ENCODE data around the gene RTN1.

RTN1 gene

DNA sequence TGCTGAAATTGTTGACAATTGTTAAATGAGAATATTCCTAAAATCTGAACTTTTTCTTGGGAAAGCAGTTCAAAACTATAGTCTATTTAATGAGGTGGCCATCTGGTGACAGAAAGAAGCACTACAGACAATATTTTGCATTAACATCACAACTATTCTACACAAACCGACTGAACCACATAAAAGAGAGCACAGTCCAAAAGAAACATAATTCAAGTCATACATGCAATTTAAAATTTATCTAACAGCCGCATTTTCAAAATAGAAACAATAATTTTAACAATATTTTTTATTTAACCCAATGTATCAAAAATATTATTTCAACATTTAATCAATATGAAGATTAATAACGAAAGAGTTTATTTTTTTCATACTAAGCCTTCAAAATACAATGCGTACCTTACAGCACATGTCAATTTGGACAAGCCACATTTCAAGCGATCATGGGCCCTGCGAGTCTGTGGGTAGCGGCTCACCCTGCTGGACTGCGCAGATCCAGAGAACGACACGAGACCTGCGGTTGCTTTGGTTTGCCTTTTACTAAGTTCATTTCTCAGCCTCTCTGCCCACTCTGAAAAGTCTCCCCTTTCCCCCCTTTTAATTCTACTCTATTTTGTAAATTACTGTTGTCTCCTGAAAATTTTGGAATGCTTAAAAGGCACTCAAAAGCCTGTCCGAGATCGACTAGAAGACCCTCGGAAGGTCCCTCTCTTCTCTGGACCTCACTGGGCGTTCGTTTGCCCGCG, 48.4 kb upstream of the RTN1 start:
- Histone ChIP-seq H3K36me3 (ENCODE audit: insufficient read depth, low read length) (no peaks in the 10 kb centered on the region), H4K20me1 (ENCODE audit: insufficient read depth, low read length) (no peaks in the 10 kb centered on the region), H3K4me3 (ENCODE audit: low read depth, low read length, poor library complexity, severe bottlenecking) (peak overlapping the region; percentile 60), H3K27ac (ENCODE audit: low read depth, low read length, poor library complexity, severe bottlenecking) (no peak overlapping the region), H3K9me3 (ENCODE audit: low read length) (no peaks in the 10 kb centered on the region), H3K9ac (ENCODE audit: low read length) (peak overlapping the region; percentile 49; the same call in 1 of the 2 replicates), H3K9me2 (ENCODE audit: low read depth, low read length) (no peaks in the 10 kb centered on the region), H3K79me2 (ENCODE audit: insufficient read depth, low read length) (no peaks in the 10 kb centered on the region), H3K27me3 (ENCODE audit: insufficient read depth, low read length) (no peaks in the 10 kb centered on the region), H2AFZ (ENCODE audit: low read length) (no peak overlapping the region), H3K4me2 (ENCODE audit: low read length) (peak overlapping the region; percentile 57), H3F3A (ENCODE audit: insufficient read depth, low read length) (no peaks in the 10 kb centered on the region), H3K4me1 (ENCODE audit: insufficient read depth, low read length, severe bottlenecking) (no peaks in the 10 kb centered on the region)
- TF ChIP-seq, protein P1, sequence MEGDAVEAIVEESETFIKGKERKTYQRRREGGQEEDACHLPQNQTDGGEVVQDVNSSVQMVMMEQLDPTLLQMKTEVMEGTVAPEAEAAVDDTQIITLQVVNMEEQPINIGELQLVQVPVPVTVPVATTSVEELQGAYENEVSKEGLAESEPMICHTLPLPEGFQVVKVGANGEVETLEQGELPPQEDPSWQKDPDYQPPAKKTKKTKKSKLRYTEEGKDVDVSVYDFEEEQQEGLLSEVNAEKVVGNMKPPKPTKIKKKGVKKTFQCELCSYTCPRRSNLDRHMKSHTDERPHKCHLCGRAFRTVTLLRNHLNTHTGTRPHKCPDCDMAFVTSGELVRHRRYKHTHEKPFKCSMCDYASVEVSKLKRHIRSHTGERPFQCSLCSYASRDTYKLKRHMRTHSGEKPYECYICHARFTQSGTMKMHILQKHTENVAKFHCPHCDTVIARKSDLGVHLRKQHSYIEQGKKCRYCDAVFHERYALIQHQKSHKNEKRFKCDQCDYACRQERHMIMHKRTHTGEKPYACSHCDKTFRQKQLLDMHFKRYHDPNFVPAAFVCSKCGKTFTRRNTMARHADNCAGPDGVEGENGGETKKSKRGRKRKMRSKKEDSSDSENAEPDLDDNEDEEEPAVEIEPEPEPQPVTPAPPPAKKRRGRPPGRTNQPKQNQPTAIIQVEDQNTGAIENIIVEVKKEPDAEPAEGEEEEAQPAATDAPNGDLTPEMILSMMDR (IDR thresholded peaks at IDR 0.05; ENCODE audit: low read length) = no peak; the same call in 1 of the 2 replicates
- no peak for TF ChIP-seq EZH2 (IDR thresholded peaks at IDR 0.05; ENCODE audit: borderline replicate concordance, low read length)

DNA sequence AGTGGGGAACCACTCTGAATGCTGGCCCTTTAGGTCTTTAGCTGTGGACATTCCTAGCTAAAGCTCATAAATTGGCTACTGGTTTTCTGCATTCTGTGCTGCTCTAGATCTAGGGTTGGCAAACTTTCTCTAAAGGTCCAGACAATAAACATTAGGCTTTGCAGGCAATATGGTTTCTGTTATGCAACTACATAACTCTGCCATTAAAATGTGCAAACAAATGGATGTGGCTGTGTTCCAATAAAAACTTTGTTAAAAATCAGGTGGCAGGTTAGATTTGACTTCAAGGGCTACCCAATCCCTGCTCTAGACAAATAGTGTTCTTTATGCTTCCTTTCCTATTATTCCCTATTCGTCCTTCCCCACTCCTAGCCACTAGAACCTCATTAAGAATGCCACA, 42.6 kb upstream of the RTN1 start:
- Histone ChIP-seq H4K20me1 (ENCODE audit: insufficient read depth, low read length) (no peaks in the 10 kb centered on the region), H3K4me3 (ENCODE audit: low read depth, low read length, poor library complexity, severe bottlenecking) (no peak overlapping the region), H3K9me2 (ENCODE audit: low read depth, low read length) (no peaks in the 10 kb centered on the region), H3K27me3 (ENCODE audit: insufficient read depth, low read length) (no peaks in the 10 kb centered on the region), H3K4me2 (ENCODE audit: low read length) (no peak overlapping the region), H3K27ac (ENCODE audit: low read depth, low read length, poor library complexity, severe bottlenecking) (no peak overlapping the region), H3K36me3 (ENCODE audit: insufficient read depth, low read length) (no peaks in the 10 kb centered on the region), H3K79me2 (ENCODE audit: insufficient read depth, low read length) (no peaks in the 10 kb centered on the region), H3K4me1 (ENCODE audit: insufficient read depth, low read length, severe bottlenecking) (no peaks in the 10 kb centered on the region), H2AFZ (ENCODE audit: low read length) (no peak overlapping the region), H3K9me3 (ENCODE audit: low read length) (no peaks in the 10 kb centered on the region), H3K9ac (ENCODE audit: low read length) (no peak overlapping the region), H3F3A (ENCODE audit: insufficient read depth, low read length) (no peaks in the 10 kb centered on the region)
- TF ChIP-seq, protein P1 (IDR thresholded peaks at IDR 0.05; ENCODE audit: low read length) = no peak
- no peak for TF ChIP-seq EZH2 (IDR thresholded peaks at IDR 0.05; ENCODE audit: borderline replicate concordance, low read length)

DNA sequence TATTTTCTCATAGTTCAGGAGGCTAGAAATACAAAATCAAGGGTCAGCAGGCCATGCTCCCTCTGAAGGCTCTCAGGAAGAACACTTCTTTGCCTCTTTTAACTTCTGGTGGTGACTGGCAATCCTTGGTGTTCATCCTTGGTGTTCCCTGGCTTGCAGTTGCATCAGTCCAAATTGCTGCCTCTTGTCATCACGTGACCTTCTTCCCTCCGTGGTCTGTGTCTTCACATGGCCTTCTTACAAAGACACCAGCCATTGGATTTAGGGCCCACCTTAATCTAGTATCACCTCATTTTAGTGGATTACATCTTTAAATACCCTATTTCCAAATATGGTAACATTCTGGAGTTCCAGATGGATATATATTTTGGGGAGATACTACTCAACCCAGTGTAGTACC, 41.9 kb upstream of the RTN1 start:
- H3K4me3 ChIP-seq (ENCODE audit: low read depth, low read length, poor library complexity, severe bottlenecking) = no peak overlapping the region
- no peak overlapping the region for H3K9ac ChIP-seq (ENCODE audit: low read length)
- no peak overlapping the region for H2AFZ ChIP-seq (ENCODE audit: low read length)
- no peaks in the 10 kb centered on the region for H3K9me3 ChIP-seq (ENCODE audit: low read length)
- no peaks in the 10 kb centered on the region for H3K27me3 ChIP-seq (ENCODE audit: insufficient read depth, low read length)
- H3K4me1 ChIP-seq (ENCODE audit: insufficient read depth, low read length, severe bottlenecking) = no peaks in the 10 kb centered on the region
- H3K9me2 ChIP-seq (ENCODE audit: low read depth, low read length) = no peaks in the 10 kb centered on the region
- H3K36me3 ChIP-seq (ENCODE audit: insufficient read depth, low read length) = no peaks in the 10 kb centered on the region
- H3K79me2 ChIP-seq (ENCODE audit: insufficient read depth, low read length) = no peaks in the 10 kb centered on the region
- no peaks in the 10 kb centered on the region for H4K20me1 ChIP-seq (ENCODE audit: insufficient read depth, low read length)
- H3K27ac ChIP-seq (ENCODE audit: low read depth, low read length, poor library complexity, severe bottlenecking) = no peak overlapping the region
- H3K4me2 ChIP-seq (ENCODE audit: low read length) = no peak overlapping the region
- TF ChIP-seq, protein P1 (IDR thresholded peaks at IDR 0.05; ENCODE audit: low read length) = no peak
- no peak for TF ChIP-seq EZH2 (IDR thresholded peaks at IDR 0.05; ENCODE audit: borderline replicate concordance, low read length)
- H3F3A ChIP-seq (ENCODE audit: insufficient read depth, low read length) = no peaks in the 10 kb centered on the region

Data from OCI-LY1 (cell line).